Neuronal stem cell (in vitro differentiated cells): ENCODE data around the gene CYP46A1.

Source experiments
- DNase-seq: peaks from one replicate; pipeline ENCODE4 v3.0.0-alpha.2; 2013; ENCODE audit warnings: low spot score
- H2AFZ ChIP-seq: one replicate; pipeline ENCODE4 v1.6.1; 2013; ENCODE audit warnings: mild to moderate bottlenecking, low read length, inconsistent platforms
- H2AK5ac ChIP-seq: 2 replicates; pipeline ENCODE4 v1.6.1; 2013; ENCODE audit warnings: low read depth, mild to moderate bottlenecking, inconsistent platforms, low read length, moderate library complexity, mixed read lengths
- H2BK120ac ChIP-seq: 2 replicates; pipeline ENCODE4 v1.6.1; 2013; ENCODE audit warnings: low read depth, mild to moderate bottlenecking, inconsistent platforms, low read length, moderate library complexity, mixed read lengths
- H2BK12ac ChIP-seq: one replicate; pipeline ENCODE4 v1.6.1; 2013; ENCODE audit warnings: low read length, inconsistent platforms
- H2BK15ac ChIP-seq: 2 replicates; pipeline ENCODE4 v1.6.1; 2013; ENCODE audit warnings: mild to moderate bottlenecking, low read length, inconsistent platforms, mixed read lengths
- H2BK5ac ChIP-seq: one replicate; pipeline ENCODE4 v1.6.1; 2013; ENCODE audit warnings: inconsistent platforms, mild to moderate bottlenecking, low read length, moderate library complexity
- H3K14ac ChIP-seq: one replicate; pipeline ENCODE4 v1.6.1; 2013; ENCODE audit warnings: low read length, inconsistent platforms
- H3K18ac ChIP-seq: 2 replicates; pipeline ENCODE4 v1.6.1; 2013; ENCODE audit warnings: low read length, inconsistent platforms
- H3K23ac ChIP-seq: 2 replicates; pipeline ENCODE4 v1.6.1; 2013; ENCODE audit warnings: low read depth, mild to moderate bottlenecking, mixed read lengths, low read length, inconsistent platforms; ENCODE audit not compliant: poor library complexity
- H3K27ac ChIP-seq: replicated peaks from 3 replicates; pipeline ENCODE4 v1.5.1; 2013; ENCODE audit warnings: low read length, inconsistent platforms
- H3K27me3 ChIP-seq, 3 experiments: 2 replicates each; pipeline ENCODE4 v1.6.1; 2013; ENCODE audit warnings: low read length in 3 of 3, mild to moderate bottlenecking in 2 of 3, inconsistent platforms in 1 of 3, low read depth in 1 of 3, mixed read lengths in 1 of 3, moderate library complexity in 1 of 3; ENCODE audit not compliant: control insufficient read depth in 3 of 3, insufficient read depth in 3 of 3
- H3K36me3 ChIP-seq, 2 donors: replicated peaks in 1 of 2; 2 replicates each; pipeline ENCODE4 v1.6.1; 2013; ENCODE audit warnings: low read length in 2 of 2; ENCODE audit not compliant: control insufficient read depth in 2 of 2, insufficient read depth in 2 of 2
- H3K4ac ChIP-seq: 2 replicates; pipeline ENCODE4 v1.6.1; 2013; ENCODE audit warnings: inconsistent platforms, mild to moderate bottlenecking, low read length, moderate library complexity
- H3K4me1 ChIP-seq, 2 donors: 1 replicate in 1 of 2; 2 replicates in 1 of 2; pipeline ENCODE4 v1.6.1; 2013; ENCODE audit warnings: low read length in 2 of 2, low read depth in 1 of 2; ENCODE audit not compliant: control insufficient read depth in 2 of 2, insufficient read depth in 1 of 2
- H3K4me2 ChIP-seq: one replicate; pipeline ENCODE4 v1.6.1; 2013; ENCODE audit warnings: mild to moderate bottlenecking, low read length, inconsistent platforms; ENCODE audit not compliant: insufficient read depth, poor library complexity, severe bottlenecking
- H3K4me3 ChIP-seq, 2 donors: 2 replicates each; pipeline ENCODE4 v1.5.1; 2013; ENCODE audit warnings: low read length in 2 of 2, mild to moderate bottlenecking in 2 of 2, inconsistent platforms in 1 of 2, moderate library complexity in 1 of 2
- H3K79me1 ChIP-seq: one replicate; pipeline ENCODE4 v1.6.1; 2013; ENCODE audit warnings: low read depth, mild to moderate bottlenecking, inconsistent platforms, low read length, moderate library complexity
- H3K9ac ChIP-seq: one replicate; pipeline ENCODE4 v1.6.1; 2013; ENCODE audit warnings: mild to moderate bottlenecking, low read depth, low read length, inconsistent platforms; ENCODE audit not compliant: poor library complexity
- H3K9me3 ChIP-seq, 2 donors: replicated peaks in 1 of 2; 2 replicates each; pipeline versions ENCODE3 to v1.6.1; 2013; ENCODE audit warnings: low read length in 2 of 2, mild to moderate bottlenecking in 2 of 2, inconsistent platforms in 1 of 2, low read depth in 1 of 2, mixed read lengths in 1 of 2, moderate library complexity in 1 of 2; ENCODE audit not compliant: control insufficient read depth in 2 of 2, insufficient read depth in 1 of 2
- H4K8ac ChIP-seq: one replicate; pipeline ENCODE4 v1.6.1; 2013; ENCODE audit warnings: low read depth, mild to moderate bottlenecking, inconsistent platforms, low read length, moderate library complexity
- H4K91ac ChIP-seq: one replicate; pipeline ENCODE4 v1.6.1; 2013; ENCODE audit warnings: low read length, low read depth, mild to moderate bottlenecking, inconsistent platforms; ENCODE audit not compliant: poor library complexity
- WGBS, 2 donors: extraction: QIAGEN DNeasy Blood & Tissue Kit; methylation state at CpG; one replicate each; pipeline ENCODE4 v1.1.7; 2013; ENCODE audit warnings: missing lambda C conversion rate in 2 of 2, mixed read lengths in 1 of 2; ENCODE audit not compliant: insufficient read length in 2 of 2, insufficient replicate concordance in 1 of 2; ENCODE audit errors: extremely low coverage in 2 of 2; 5-methylcytosine and 5-hydroxymethylcytosine counted together

Gene CYP46A1

DNA sequence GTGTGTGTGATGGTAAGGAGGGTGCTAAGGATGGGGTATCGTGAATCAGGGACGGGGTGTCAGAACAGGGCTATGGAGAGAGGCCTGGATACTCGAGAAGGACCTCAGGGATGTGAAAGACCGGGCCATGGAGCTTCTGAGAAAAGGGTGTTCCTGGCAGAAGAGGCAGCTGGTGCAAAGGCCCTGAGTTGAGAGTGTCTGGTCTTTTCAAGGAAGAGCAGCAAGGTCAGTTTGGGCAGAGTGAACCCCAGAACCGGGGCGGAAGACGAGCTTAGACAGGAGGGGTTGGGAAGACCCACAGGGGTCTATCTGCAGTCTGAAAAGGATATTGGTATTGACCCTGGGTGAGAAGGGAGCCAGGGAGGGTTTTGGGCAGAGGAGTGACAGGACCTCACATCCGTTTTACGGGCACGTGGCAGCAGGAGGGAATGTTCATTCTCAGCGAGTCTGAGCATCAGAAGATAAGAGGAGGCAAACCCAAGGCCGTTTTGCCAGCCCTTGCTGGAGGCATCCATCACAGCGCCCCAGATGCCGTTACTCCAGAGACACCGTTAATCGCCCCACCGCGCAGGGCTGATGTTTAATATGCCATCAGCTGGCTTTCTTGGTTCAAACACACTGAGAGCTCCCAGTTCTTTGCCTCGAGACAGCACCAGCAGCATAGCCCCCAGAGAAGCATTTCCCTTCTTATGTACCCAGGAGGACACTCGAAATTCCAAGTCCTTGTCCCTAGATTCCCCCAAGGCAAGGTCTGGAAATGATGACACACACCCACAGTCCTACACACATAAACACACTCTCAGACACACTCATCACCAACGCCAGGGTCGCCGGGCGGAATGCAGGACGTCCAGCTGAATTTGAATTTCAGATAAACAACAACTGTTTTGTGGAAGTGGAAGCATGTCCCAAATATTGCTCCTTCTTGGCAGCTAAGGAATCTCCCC, 67.7 kb downstream of the CYP46A1 start:
- H4K91ac ChIP-seq: no peak overlapping the region
- H4K8ac ChIP-seq: no peak overlapping the region
- no peak overlapping the region for H2BK5ac ChIP-seq
- no peak overlapping the region for H2BK15ac ChIP-seq
- H3K4me1 ChIP-seq: peaks cover 12 to 18% of the 10 kb centered on the region in 2 donors
- no peak overlapping the region for H3K9ac ChIP-seq
- H3K14ac ChIP-seq: peak overlapping the region; percentile 95
- no peak overlapping the region for H3K4me3 ChIP-seq
- no peak overlapping the region for H3K4me2 ChIP-seq
- H2BK12ac ChIP-seq: no peak overlapping the region
- WGBS, 2 donors: no CpG with 5 or more reads among the region's 25 CpGs
- H3K27ac ChIP-seq: no peak overlapping the region
- no peaks in the 10 kb centered on the region for H3K9me3 ChIP-seq
- H2AFZ ChIP-seq: no peak overlapping the region
- H3K18ac ChIP-seq: no peak overlapping the region
- H2BK120ac ChIP-seq: no peak overlapping the region
- H3K79me1 ChIP-seq: peaks cover 1% of the 10 kb centered on the region
- no peak overlapping the region for H3K23ac ChIP-seq
- DNase-seq: no peak
- H3K27me3 ChIP-seq: peaks cover 0 to 18% (median 0%) of the 10 kb centered on the region in 3 experiments
- peak overlapping the region; percentile 71 for H2AK5ac ChIP-seq
- no peak overlapping the region for H3K4ac ChIP-seq
- H3K36me3 ChIP-seq: no peaks in the 10 kb centered on the region

DNA sequence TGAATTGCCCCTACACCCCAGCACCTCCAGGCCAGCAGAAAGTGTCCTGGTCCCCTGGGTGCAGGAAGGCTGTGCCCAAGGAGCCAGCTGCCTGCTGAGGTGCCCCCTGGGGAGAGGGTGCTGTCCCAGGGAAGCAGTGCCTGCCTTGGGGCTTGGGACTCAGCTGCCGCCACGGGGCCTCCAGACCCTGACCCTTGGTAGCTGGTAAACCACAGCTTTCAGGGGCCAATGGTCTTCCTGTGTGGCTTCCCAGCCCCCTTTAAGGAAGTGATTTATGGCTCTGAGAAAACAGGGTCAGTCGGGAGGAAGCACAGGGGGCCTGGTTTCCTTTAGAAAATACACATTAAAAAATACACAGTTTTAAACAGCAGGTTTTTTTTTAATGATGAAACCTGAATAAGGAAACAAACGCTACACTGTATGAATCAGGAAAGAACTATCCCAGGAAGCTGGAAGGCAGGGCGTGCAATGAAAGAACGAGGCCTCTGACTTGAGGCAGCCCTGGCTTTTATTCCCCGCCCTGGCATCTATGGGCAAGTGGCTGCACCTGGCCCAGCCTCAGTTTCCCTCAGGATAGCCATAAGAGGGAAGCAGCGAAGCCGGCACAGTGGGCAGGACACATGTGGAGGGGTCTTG, 68.5 kb downstream of the CYP46A1 start:
- H3K4me1 ChIP-seq: peaks cover 12 to 18% of the 10 kb centered on the region in 2 donors
- no peak for DNase-seq
- peak overlapping the region; percentile 82 for H2BK12ac ChIP-seq
- H3K4ac ChIP-seq: no peak overlapping the region
- H2BK120ac ChIP-seq: no peak overlapping the region
- H4K8ac ChIP-seq: no peak overlapping the region
- WGBS, 2 donors: no CpG with 5 or more reads among the region's 9 CpGs
- no peak overlapping the region for H3K23ac ChIP-seq
- no peak overlapping the region for H3K9ac ChIP-seq
- H3K36me3 ChIP-seq: no peaks in the 10 kb centered on the region
- H2AFZ ChIP-seq: peak overlapping the region; percentile 38
- peak overlapping the region; percentile 71 for H2AK5ac ChIP-seq
- H3K27me3 ChIP-seq: peaks cover 0 to 18% (median 0%) of the 10 kb centered on the region in 3 experiments
- no peak overlapping the region for H3K14ac ChIP-seq
- peak overlapping the region; percentile 86 for H3K18ac ChIP-seq
- H4K91ac ChIP-seq: no peak overlapping the region
- peaks cover 1% of the 10 kb centered on the region for H3K79me1 ChIP-seq
- H2BK5ac ChIP-seq: no peak overlapping the region
- no peaks in the 10 kb centered on the region for H3K9me3 ChIP-seq
- H3K27ac ChIP-seq: no peak overlapping the region
- H3K4me3 ChIP-seq: no peak overlapping the region
- H2BK15ac ChIP-seq: no peak overlapping the region
- H3K4me2 ChIP-seq: no peak overlapping the region

DNA sequence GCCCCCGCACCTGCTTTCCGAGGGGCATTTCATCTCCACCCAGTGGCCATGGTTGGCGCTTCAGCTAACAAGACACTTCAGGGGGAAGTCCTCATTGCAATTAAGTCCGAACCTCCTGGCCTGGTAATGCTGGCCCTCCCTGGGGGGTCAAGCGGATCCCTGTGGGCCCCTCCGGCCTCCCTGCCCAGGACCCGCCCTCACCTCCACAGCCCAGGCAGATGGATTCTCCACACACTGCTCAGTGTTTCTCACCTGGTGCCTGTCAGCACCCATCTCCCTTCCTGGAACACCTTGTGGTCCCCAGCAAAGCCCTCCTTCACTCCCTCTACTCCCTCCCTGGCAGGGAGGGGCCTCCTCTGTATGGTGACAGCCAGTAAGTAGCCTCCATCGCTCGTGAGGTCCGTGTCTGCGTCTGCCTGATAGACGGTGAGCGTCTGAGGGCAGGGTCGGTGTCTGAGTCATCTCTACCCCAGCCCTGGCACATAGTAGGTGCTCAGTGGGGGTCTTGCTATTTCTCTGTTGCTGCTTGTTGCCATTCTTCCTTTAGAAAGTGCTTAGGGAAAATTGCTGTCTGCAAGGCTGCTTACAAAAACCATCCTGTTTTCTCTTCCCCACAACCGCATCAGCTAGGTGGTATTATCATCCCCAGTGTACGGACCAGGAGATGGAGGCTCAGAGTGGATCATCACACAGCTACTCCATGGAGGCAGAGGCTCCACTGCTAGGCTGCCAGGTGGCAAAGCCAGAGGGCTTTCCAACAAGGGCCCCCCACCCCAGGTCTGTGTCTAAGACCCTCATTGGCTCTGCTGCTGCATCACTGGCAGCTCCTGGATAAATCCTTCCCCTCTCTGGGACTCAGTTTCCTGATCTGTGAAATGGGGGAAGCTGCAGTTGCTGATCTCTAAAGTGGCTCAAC, 69.4 kb downstream of the CYP46A1 start:
- Histone ChIP-seq H2BK5ac (peak overlapping the region; percentile 47), H4K91ac (no peak overlapping the region), H3K4me2 (no peak overlapping the region), H3K18ac (peak overlapping the region; percentile 68), H3K9me3 (no peaks in the 10 kb centered on the region), H3K27ac (no peak overlapping the region), H4K8ac (no peak overlapping the region), H2BK15ac (peak overlapping the region; percentile 76), H3K9ac (peak overlapping the region; percentile 22), H3K4me1 (peaks cover 12 to 22% of the 10 kb centered on the region in 2 donors), H2BK12ac (no peak overlapping the region), H3K14ac (no peak overlapping the region), H3K4ac (no peak overlapping the region), H3K23ac (no peak overlapping the region), H2BK120ac (no peak overlapping the region), H2AK5ac (peak overlapping the region; percentile 78), H2AFZ (no peak overlapping the region), H3K4me3 (no peak overlapping the region), H3K79me1 (peaks cover 1% of the 10 kb centered on the region), H3K27me3 (peaks cover 0 to 18% (median 0%) of the 10 kb centered on the region in 3 experiments), H3K36me3 (no peaks in the 10 kb centered on the region)
- no peak for DNase-seq
- WGBS, 2 donors: no CpG with 5 or more reads among the region's 16 CpGs
